C4-2B (cell line): ENCODE data around the gene EID3.

Experiments
- ZFX ChIP-seq: fragments of 450-650 bp; IDR thresholded peaks from 2 replicates; pipeline ENCODE4 v1.6.1; 2017
- TF ChIP-seq, protein P1 (sequence below): fragments of 450-650 bp; conservative IDR thresholded peaks from 2 replicates; pipeline ENCODE4 v1.5.1; 2017; ENCODE audit warnings: mild to moderate bottlenecking

DNA sequence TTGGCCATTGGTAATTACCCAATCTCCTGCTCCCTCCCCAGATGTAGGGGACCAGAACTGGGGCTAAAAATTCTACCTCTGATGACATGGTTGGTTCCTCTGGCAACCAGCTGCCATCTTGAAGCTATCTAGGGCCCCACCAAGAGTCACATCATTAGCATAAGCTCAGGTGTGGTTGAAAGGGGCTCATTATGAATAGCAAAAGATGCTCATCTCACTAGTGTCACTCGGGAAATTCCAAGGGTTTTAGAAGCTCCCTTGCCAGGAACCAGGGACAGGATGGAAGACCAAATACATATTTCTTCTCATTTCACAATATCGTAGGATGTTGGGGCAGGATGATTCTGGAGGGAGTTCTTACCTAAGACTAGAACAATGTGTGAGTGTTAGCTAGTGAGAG, 38.6 kb downstream of the EID3 start:
- TF ChIP-seq, protein P1, sequence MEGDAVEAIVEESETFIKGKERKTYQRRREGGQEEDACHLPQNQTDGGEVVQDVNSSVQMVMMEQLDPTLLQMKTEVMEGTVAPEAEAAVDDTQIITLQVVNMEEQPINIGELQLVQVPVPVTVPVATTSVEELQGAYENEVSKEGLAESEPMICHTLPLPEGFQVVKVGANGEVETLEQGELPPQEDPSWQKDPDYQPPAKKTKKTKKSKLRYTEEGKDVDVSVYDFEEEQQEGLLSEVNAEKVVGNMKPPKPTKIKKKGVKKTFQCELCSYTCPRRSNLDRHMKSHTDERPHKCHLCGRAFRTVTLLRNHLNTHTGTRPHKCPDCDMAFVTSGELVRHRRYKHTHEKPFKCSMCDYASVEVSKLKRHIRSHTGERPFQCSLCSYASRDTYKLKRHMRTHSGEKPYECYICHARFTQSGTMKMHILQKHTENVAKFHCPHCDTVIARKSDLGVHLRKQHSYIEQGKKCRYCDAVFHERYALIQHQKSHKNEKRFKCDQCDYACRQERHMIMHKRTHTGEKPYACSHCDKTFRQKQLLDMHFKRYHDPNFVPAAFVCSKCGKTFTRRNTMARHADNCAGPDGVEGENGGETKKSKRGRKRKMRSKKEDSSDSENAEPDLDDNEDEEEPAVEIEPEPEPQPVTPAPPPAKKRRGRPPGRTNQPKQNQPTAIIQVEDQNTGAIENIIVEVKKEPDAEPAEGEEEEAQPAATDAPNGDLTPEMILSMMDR: no peak
- no peak for TF ChIP-seq ZFX
